ENCODE results near the gene COQ3.

DNA sequence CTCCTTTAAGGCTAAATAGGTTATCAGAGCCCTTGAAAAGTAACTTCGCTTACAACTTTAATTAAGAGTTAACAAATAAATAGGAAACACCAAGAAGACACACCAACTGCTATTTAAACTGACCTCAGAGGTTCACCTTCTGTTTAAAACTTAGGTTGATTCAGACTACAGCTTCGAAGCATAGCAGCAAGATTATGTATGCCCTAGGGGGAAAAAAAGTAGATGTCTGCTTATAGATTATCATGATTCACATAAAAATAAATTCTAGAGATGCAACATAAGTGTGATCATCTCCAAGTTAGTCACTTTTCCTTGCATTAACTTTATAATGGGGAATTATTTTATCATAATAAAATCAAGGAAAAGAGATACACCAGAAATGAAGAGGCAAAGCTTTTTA lies 22.2 kb upstream of the COQ3 start:
- TF ChIP-seq MAX (CRISPR knock-in tag; IDR thresholded peaks at IDR 0.05): no peak
- TF ChIP-seq, protein P1, sequence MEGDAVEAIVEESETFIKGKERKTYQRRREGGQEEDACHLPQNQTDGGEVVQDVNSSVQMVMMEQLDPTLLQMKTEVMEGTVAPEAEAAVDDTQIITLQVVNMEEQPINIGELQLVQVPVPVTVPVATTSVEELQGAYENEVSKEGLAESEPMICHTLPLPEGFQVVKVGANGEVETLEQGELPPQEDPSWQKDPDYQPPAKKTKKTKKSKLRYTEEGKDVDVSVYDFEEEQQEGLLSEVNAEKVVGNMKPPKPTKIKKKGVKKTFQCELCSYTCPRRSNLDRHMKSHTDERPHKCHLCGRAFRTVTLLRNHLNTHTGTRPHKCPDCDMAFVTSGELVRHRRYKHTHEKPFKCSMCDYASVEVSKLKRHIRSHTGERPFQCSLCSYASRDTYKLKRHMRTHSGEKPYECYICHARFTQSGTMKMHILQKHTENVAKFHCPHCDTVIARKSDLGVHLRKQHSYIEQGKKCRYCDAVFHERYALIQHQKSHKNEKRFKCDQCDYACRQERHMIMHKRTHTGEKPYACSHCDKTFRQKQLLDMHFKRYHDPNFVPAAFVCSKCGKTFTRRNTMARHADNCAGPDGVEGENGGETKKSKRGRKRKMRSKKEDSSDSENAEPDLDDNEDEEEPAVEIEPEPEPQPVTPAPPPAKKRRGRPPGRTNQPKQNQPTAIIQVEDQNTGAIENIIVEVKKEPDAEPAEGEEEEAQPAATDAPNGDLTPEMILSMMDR (IDR thresholded peaks at IDR 0.05): no peak
- TF ChIP-seq, protein P2, sequence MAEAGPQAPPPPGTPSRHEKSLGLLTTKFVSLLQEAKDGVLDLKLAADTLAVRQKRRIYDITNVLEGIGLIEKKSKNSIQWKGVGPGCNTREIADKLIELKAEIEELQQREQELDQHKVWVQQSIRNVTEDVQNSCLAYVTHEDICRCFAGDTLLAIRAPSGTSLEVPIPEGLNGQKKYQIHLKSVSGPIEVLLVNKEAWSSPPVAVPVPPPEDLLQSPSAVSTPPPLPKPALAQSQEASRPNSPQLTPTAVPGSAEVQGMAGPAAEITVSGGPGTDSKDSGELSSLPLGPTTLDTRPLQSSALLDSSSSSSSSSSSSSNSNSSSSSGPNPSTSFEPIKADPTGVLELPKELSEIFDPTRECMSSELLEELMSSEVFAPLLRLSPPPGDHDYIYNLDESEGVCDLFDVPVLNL (CRISPR knock-in tag; IDR thresholded peaks at IDR 0.05; ENCODE audit: borderline replicate concordance, low read depth): no peak
- TF ChIP-seq GRHL2 (CRISPR knock-in tag; IDR thresholded peaks at IDR 0.05; ENCODE audit: insufficient replicate concordance, severe bottlenecking): no peak
- no peak for TF ChIP-seq ELF4 (CRISPR knock-in tag; IDR thresholded peaks at IDR 0.05; ENCODE audit: low read depth)
- no peak for TF ChIP-seq IRF2 (CRISPR knock-in tag; IDR thresholded peaks at IDR 0.05; ENCODE audit: borderline replicate concordance, low read depth)

Measured in WTC11 (cell line).